Gastrocnemius medialis (tissue), 4 donors: Measurements from ENCODE around the gene ZDHHC14.

Experiments used
- CTCF ChIP-seq, 5 experiments: fragments of 450-650 bp in 3 of 5; fragments of 200-600 bp in 2 of 5; sonication (generic) in 2 of 5; IDR thresholded peaks in 4 of 5; conservative IDR thresholded peaks in 1 of 5; 1 replicate in 4 of 5; 2 replicates in 1 of 5; pipeline ENCODE4 v1.5.1; 2016 to 2019; ENCODE audit warnings: antibody characterized with exemption in 5 of 5, mild to moderate bottlenecking in 3 of 5, moderate library complexity in 3 of 5
- POLR2A ChIP-seq, 2 donors: fragments of 450-650 bp; IDR thresholded peaks; one replicate each; pipeline ENCODE4 v1.6.1; 2017; ENCODE audit warnings: antibody characterized with exemption in 2 of 2, mild to moderate bottlenecking in 2 of 2, moderate library complexity in 2 of 2

DNA sequence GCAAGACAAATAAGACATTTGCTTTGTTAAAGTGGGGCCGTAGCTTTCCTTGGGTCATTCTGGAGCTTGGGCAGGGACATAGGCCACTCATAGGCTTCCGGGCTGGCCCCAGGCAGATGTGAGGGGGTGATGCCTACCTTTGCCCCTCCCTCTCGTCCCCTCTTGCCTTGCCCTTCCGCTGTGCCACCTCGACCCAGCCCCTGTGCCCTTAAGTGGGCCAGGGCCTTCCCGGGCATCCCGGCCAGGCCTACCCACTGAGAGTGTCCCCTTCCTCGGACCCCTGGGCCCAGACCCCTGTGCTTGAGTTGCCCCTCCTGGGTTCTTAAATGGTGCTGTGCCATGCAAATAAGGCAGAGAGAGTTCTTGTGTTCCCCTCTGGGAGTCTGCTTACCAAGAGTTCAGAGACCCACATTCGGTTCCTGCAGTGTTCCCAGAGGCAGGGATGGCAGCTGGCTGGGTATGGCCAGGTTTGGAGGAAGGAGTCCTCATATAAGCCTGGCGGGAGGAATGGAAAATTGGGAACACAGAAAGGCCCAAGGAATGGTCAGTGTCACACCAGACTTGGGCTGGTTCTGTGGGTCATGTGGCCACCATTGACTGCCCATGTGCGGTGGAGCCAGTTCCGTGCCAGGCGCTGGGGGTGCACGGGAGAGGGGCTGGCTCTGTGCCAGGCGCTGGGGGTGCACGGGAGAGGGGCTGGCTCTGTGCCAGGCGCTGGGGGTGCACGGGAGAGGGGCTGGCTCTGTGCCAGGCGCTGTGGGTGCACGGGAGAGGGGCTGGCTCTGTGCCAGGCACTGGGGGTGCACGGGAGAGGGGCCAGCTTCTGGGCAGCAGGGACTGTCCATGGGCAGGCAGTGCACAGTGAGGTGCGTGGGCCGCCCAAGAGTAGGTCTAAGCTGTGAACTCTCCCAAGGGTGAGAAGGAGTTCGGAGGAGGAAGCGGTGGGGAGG is 268.6 kb downstream of the ZDHHC14 start:
- no peak for TF ChIP-seq CTCF (IDR thresholded peaks at IDR 0.05 in 4 of 5, conservative IDR thresholded peaks at IDR 0.05 in 1 of 5)
- no peak for TF ChIP-seq POLR2A (IDR thresholded peaks at IDR 0.05)
